PC-3 (cell line): ENCODE data around the gene ABCA3.

Experiments used
- EZH2 ChIP-seq: fragments of 300-600 bp; sonication (generic); IDR thresholded peaks from one replicate; pipeline ENCODE4 v1.6.1; 2017; ENCODE audit warnings: antibody characterized with exemption, mild to moderate bottlenecking, low read length; ENCODE audit not compliant: unreplicated experiment
- TF ChIP-seq, protein P1 (sequence below): fragments of 300-600 bp; sonication (generic); conservative IDR thresholded peaks from 2 replicates; pipeline ENCODE4 v1.5.1; 2017; ENCODE audit warnings: antibody characterized with exemption, low read depth, mild to moderate bottlenecking, low read length

DNA sequence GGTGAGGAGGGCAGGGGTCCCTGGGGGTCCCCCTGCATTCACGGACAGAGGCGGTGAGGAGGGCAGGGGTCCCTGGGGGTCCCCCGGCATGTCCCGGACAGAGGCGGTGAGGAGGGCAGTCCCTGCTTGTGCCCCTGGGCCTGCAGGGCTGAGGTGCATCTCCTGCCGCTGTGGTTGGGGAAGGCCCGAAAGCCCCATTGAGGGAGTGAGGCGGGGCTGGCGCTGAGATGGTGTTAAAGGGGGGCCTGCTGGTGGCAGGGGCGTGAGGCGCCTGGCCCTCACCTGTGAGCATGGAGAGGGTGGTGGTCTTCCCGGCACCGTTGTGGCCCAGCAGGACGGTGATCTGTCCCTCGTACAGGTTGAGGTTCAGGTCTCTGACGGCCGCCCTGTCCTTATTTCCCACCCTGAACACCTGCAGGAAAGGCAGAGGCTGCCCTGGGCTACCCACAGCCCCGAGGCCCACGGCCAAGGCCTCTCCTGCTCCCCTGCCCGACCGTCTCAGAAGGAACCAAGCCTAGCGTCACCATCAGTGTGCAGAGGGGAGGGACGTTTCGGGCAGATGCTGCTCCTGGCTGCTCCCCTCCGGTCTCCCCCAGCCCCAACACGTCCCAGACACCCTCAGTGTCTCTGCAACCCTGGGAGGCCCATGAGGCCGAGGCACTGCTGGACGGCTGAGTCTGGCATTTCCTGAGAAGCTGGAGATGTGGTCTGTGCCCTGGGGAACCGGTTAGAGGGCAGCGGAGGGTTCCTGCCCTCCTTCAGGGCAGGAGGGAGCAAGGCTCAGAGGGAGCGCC is 41.2 kb downstream of the ABCA3 start:
- TF ChIP-seq, protein P1, sequence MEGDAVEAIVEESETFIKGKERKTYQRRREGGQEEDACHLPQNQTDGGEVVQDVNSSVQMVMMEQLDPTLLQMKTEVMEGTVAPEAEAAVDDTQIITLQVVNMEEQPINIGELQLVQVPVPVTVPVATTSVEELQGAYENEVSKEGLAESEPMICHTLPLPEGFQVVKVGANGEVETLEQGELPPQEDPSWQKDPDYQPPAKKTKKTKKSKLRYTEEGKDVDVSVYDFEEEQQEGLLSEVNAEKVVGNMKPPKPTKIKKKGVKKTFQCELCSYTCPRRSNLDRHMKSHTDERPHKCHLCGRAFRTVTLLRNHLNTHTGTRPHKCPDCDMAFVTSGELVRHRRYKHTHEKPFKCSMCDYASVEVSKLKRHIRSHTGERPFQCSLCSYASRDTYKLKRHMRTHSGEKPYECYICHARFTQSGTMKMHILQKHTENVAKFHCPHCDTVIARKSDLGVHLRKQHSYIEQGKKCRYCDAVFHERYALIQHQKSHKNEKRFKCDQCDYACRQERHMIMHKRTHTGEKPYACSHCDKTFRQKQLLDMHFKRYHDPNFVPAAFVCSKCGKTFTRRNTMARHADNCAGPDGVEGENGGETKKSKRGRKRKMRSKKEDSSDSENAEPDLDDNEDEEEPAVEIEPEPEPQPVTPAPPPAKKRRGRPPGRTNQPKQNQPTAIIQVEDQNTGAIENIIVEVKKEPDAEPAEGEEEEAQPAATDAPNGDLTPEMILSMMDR = no peak
- no peak for TF ChIP-seq EZH2
